Gastrocnemius medialis (tissue), 4 donors: ENCODE measurements around the gene ZNF598.

Source experiments
- CTCF ChIP-seq, 5 experiments: fragments of 450-650 bp in 3 of 5; fragments of 200-600 bp in 2 of 5; sonication (generic) in 2 of 5; IDR thresholded peaks in 4 of 5; conservative IDR thresholded peaks in 1 of 5; 1 replicate in 4 of 5; 2 replicates in 1 of 5; pipeline ENCODE4 v1.5.1; 2016 to 2019; ENCODE audit warnings: antibody characterized with exemption in 5 of 5, mild to moderate bottlenecking in 3 of 5, moderate library complexity in 3 of 5
- POLR2A ChIP-seq, 2 donors: fragments of 450-650 bp; IDR thresholded peaks; one replicate each; pipeline ENCODE4 v1.6.1; 2017; ENCODE audit warnings: antibody characterized with exemption in 2 of 2, mild to moderate bottlenecking in 2 of 2, moderate library complexity in 2 of 2

GRCh38 chr16:2036200-2036966 is 26.8 kb upstream of the ZNF598 start:
- TF ChIP-seq POLR2A (IDR thresholded peaks at IDR 0.05) (no peak), CTCF (IDR thresholded peaks at IDR 0.05 in 4 of 5, conservative IDR thresholded peaks at IDR 0.05 in 1 of 5) (no peak)
